ENCODE results near the gene PIM1. TPM values are rescaled to one million over a fixed set of nuclear protein-coding genes. Genes with fewer than 3 reads are reported as not detected.

The PIM1 gene
- total and polyA plus RNA-seq, 10 of the 15 experiments (the other 5 are each of a cell fraction or from before 2014, with no cell fraction given) = 0.66 to 33.9 (median 10.2) TPM

DNA sequence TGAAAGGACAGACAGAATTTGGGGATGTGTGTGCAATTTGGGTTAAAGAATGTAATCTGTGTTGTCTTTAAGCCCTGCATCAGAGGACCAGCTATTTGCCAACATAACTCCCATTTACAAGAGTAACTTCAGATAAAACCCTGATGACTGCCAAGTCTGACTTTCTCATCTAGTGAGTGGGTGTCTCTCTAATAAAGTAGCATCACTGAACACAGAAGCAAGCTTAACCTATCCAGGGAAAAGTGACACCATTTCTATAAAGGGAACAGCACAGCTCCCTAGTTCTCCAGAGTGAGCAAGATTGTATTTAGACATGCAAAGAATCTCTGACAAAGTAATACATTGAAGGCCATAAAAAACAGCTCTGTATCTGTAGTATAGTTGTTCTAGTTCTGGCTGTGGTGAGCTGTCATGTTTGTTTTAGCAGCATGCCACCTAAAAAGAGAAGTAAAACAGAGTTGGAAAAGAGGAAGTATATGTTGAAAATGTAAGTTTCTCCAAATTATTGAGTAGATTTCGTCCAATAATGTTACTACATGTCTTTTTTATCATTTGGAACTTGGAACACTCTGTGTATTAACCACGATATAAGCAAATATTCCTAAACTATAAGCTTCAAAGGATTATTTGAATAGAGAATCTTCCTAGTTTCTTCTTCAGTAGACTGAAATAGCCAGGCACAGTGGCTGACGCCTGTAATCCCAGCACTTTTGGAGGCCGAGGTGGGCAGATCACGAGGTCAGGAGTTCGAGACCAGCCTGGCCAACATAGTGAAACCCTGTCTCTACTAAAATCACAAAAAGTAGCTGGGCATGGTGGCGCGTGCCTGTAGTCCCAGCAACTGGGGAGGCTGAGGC is 8.8 kb upstream of the PIM1 start:
- peak overlapping the region; percentile 80 for H3K4me2 ChIP-seq (ENCODE audit: control insufficient read depth, insufficient read depth)
- no TSS peak for BruUV-seq (replicated peaks)
- peak; percentile 66 for DNase-seq (ENCODE audit: low read depth, low spot score)
- TF ChIP-seq, protein P1, sequence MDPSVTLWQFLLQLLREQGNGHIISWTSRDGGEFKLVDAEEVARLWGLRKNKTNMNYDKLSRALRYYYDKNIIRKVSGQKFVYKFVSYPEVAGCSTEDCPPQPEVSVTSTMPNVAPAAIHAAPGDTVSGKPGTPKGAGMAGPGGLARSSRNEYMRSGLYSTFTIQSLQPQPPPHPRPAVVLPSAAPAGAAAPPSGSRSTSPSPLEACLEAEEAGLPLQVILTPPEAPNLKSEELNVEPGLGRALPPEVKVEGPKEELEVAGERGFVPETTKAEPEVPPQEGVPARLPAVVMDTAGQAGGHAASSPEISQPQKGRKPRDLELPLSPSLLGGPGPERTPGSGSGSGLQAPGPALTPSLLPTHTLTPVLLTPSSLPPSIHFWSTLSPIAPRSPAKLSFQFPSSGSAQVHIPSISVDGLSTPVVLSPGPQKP (IDR thresholded peaks at IDR 0.05; ENCODE audit: low read depth, low read length) = no peak
- peak; percentile 95 for TF ChIP-seq IKZF2 (IDR thresholded peaks at IDR 0.05)
- TF ChIP-seq GATAD2B (conservative IDR thresholded peaks at IDR 0.05; ENCODE audit: low read depth) = peak; percentile 72; the same call in 1 of the 2 replicates
- no peak for TF ChIP-seq EGR1 (IDR thresholded peaks at IDR 0.05; ENCODE audit: borderline replicate concordance in 1 of 2, low read depth in 2 of 2, low read length in 2 of 2)
- TF ChIP-seq TCF12 (IDR thresholded peaks at IDR 0.05; ENCODE audit: low read depth, low read length) = no peak
- no peak for TF ChIP-seq RBBP5 (conservative IDR thresholded peaks at IDR 0.05)
- 0 out of 2 replicates have a peak, but pooled peaks have one; percentile 5 for TF ChIP-seq ZBED1 (IDR thresholded peaks at IDR 0.05; ENCODE audit: borderline replicate concordance)
- no peak for TF ChIP-seq CBX5 (IDR thresholded peaks at IDR 0.05; ENCODE audit: low read depth)
- TF ChIP-seq KDM1A (IDR thresholded peaks at IDR 0.05; ENCODE audit: borderline replicate concordance) = no peak
- TF ChIP-seq ATF7 (IDR thresholded peaks at IDR 0.05; ENCODE audit: low read depth) = peak; percentile 45; the same call in 1 of the 2 replicates
- TF ChIP-seq POLR2A (IDR thresholded peaks at IDR 0.05; ENCODE audit: low read depth, low read length) = no peak
- TF ChIP-seq RELA (IDR thresholded peaks at IDR 0.05; ENCODE audit: borderline replicate concordance, partially characterized antibody) = no peak
- TF ChIP-seq, protein P2, sequence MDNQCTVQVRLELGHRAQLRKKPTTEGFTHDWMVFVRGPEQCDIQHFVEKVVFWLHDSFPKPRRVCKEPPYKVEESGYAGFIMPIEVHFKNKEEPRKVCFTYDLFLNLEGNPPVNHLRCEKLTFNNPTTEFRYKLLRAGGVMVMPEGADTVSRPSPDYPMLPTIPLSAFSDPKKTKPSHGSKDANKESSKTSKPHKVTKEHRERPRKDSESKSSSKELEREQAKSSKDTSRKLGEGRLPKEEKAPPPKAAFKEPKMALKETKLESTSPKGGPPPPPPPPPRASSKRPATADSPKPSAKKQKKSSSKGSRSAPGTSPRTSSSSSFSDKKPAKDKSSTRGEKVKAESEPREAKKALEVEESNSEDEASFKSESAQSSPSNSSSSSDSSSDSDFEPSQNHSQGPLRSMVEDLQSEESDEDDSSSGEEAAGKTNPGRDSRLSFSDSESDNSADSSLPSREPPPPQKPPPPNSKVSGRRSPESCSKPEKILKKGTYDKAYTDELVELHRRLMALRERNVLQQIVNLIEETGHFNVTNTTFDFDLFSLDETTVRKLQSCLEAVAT (IDR thresholded peaks at IDR 0.05) = no peak
- no peak for TF ChIP-seq ZNF274 (IDR thresholded peaks at IDR 0.05; ENCODE audit: insufficient read depth, insufficient read length)
- peak; percentile 50 for TF ChIP-seq MEF2B (IDR thresholded peaks at IDR 0.05; ENCODE audit: partially characterized antibody, poor library complexity, severe bottlenecking)
- TF ChIP-seq NRF1 (conservative IDR thresholded peaks at IDR 0.05; ENCODE audit: low read depth, low read length) = no peak
- TF ChIP-seq BHLHE40 (IDR thresholded peaks at IDR 0.05; ENCODE audit: borderline replicate concordance in 1 of 2, low read depth in 2 of 2, low read length in 1 of 2) = peak in 1 of 2 experiments; percentile 52; a peak in 1 of 4 replicates
- TF ChIP-seq SREBF2 (IDR thresholded peaks at IDR 0.05; ENCODE audit: low read length) = no peak
- TF ChIP-seq, protein P3, sequence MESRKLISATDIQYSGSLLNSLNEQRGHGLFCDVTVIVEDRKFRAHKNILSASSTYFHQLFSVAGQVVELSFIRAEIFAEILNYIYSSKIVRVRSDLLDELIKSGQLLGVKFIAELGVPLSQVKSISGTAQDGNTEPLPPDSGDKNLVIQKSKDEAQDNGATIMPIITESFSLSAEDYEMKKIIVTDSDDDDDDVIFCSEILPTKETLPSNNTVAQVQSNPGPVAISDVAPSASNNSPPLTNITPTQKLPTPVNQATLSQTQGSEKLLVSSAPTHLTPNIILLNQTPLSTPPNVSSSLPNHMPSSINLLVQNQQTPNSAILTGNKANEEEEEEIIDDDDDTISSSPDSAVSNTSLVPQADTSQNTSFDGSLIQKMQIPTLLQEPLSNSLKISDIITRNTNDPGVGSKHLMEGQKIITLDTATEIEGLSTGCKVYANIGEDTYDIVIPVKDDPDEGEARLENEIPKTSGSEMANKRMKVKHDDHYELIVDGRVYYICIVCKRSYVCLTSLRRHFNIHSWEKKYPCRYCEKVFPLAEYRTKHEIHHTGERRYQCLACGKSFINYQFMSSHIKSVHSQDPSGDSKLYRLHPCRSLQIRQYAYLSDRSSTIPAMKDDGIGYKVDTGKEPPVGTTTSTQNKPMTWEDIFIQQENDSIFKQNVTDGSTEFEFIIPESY (IDR thresholded peaks at IDR 0.05) = no peak

More for the DNA sequence above, 8.8 kb upstream of the PIM1 start:
- no peaks in the 10 kb centered on the region for H4K20me1 ChIP-seq (ENCODE audit: control insufficient read depth, insufficient read depth)
- peak overlapping the region; percentile 67 for H3K27ac ChIP-seq (ENCODE audit: control insufficient read depth, insufficient read depth)
- in situ Hi-C loops (cut with MboI) = no loop called here
- H3K9me3 ChIP-seq (replicated peaks; ENCODE audit: control insufficient read depth, insufficient read depth, low read length) = no peaks in the 10 kb centered on the region
- ChIA-PET RAD21 (ENCODE audit: unreplicated experiment) (interaction anchor here (0.7 to 6.7 kb wide), 16 partner anchors 9 to 803 kb away, joined by 3 to 72 read pairs (median 4); partner anchors contain the start of gene PIM1), CTCF (interaction anchor here (0.8 to 6.3 kb wide), 9 partner anchors 9 to 132 kb away, joined by 3 to 65 read pairs (median 4); partner anchors contain the start of gene PIM1), POLR2A (interaction anchor here (0.6 to 2.4 kb wide), 9 partner anchors 8 to 157 kb away, joined by 3 to 19 read pairs (median 4); partner anchors contain the start of gene PIM1), SMC1A (ENCODE audit: uncharacterized antibody, unreplicated experiment) (interaction anchor here (0.7 to 2.8 kb wide), 12 partner anchors 8 to 154 kb away, joined by 3 to 24 read pairs (median 4); no protein-coding TSS in a partner anchor)
- 28% methylated on average over 8 of the region's 8 CpGs for WGBS (ENCODE audit: insufficient coverage, insufficient replicate concordance, low lambda C conversion rate, missing lambda C conversion rate)
- intact Hi-C loops (cut with micrococcal nuclease; ENCODE audit: unreplicated experiment) = no loop called here
- H3K4me1 ChIP-seq (ENCODE audit: control insufficient read depth, insufficient read depth, low read length) = peaks cover 26% of the 10 kb centered on the region
- H3K36me3 ChIP-seq (ENCODE audit: control insufficient read depth in 2 of 2, insufficient read depth in 2 of 2, low read length in 1 of 2) = no peaks in the 10 kb centered on the region
- H3K79me2 ChIP-seq (ENCODE audit: control insufficient read depth, insufficient read depth, low read length) = no peaks in the 10 kb centered on the region
- peak overlapping the region; percentile 25 for H2AFZ ChIP-seq (ENCODE audit: control insufficient read depth, low read depth, low read length)
- peak overlapping the region; percentile 14; the same call in 1 of the 2 replicates for H3K9ac ChIP-seq (ENCODE audit: control insufficient read depth, insufficient read depth, low read length)
- ATAC-seq (peak; percentile 92), FAIRE-seq (peak; percentile 75)
- no peak overlapping the region for H3K4me3 ChIP-seq
- H3K27me3 ChIP-seq (replicated peaks in 1 of 2; ENCODE audit: control insufficient read depth in 2 of 2, insufficient read depth in 2 of 2, low read length in 1 of 2) = no peaks in the 10 kb centered on the region
